Mesendoderm (in vitro differentiated cells): Measurements from ENCODE around the gene RPGRIP1. TPM values are rescaled to one million over a fixed set of nuclear protein-coding genes. Genes with fewer than 3 reads are reported as not detected.

Source experiments
- DNase-seq: peaks from one replicate; pipeline ENCODE4 v3.0.0; 2013
- H2AK5ac ChIP-seq: 2 replicates; pipeline ENCODE4 v1.6.1; 2013; ENCODE audit warnings: low read length, inconsistent platforms
- H2BK120ac ChIP-seq: 2 replicates; pipeline ENCODE4 v1.6.1; 2013; ENCODE audit warnings: low read depth, mild to moderate bottlenecking, low read length, moderate library complexity, mixed read lengths
- H2BK15ac ChIP-seq: replicated peaks from 2 replicates; pipeline ENCODE4 v1.6.1; 2013; ENCODE audit warnings: low read depth, mild to moderate bottlenecking, moderate library complexity
- H2BK5ac ChIP-seq: 2 replicates; pipeline ENCODE4 v1.6.1; 2013; ENCODE audit warnings: low read length, inconsistent platforms
- H3K18ac ChIP-seq: 2 replicates; pipeline ENCODE4 v1.6.1; 2013; ENCODE audit warnings: mild to moderate bottlenecking, low read length, mixed read lengths
- H3K23ac ChIP-seq: one replicate; pipeline ENCODE4 v1.6.1; 2013; ENCODE audit warnings: low read length
- H3K27ac ChIP-seq: 2 replicates; pipeline ENCODE4 v1.5.1; 2013; ENCODE audit warnings: low read depth, mild to moderate bottlenecking, inconsistent platforms, low read length, moderate library complexity
- H3K27me3 ChIP-seq: 2 replicates; pipeline ENCODE4 v1.6.1; 2013; ENCODE audit warnings: low read length, control low read depth, mild to moderate bottlenecking, inconsistent platforms; ENCODE audit not compliant: insufficient read depth, poor library complexity
- H3K36me3 ChIP-seq: 2 replicates; pipeline ENCODE4 v1.6.1; 2013; ENCODE audit warnings: low read length, inconsistent platforms; ENCODE audit not compliant: control insufficient read depth, insufficient read depth
- H3K4ac ChIP-seq: one replicate; pipeline ENCODE4 v1.6.1; 2013; ENCODE audit warnings: low read depth, mild to moderate bottlenecking, low read length, moderate library complexity
- H3K4me1 ChIP-seq: 2 replicates; pipeline ENCODE4 v1.6.1; 2013; ENCODE audit warnings: low read depth, low read length, inconsistent platforms; ENCODE audit not compliant: control insufficient read depth
- H3K4me2 ChIP-seq: 2 replicates; pipeline ENCODE4 v1.6.1; 2013; ENCODE audit warnings: low read length
- H3K4me3 ChIP-seq: 2 replicates; pipeline ENCODE4 v1.5.1; 2013; ENCODE audit warnings: mild to moderate bottlenecking, low read length
- H3K56ac ChIP-seq: one replicate; pipeline ENCODE4 v1.6.1; 2013; ENCODE audit warnings: low read length
- H3K79me1 ChIP-seq: 2 replicates; pipeline ENCODE4 v1.6.1; 2013; ENCODE audit warnings: low read length, inconsistent platforms
- H3K79me2 ChIP-seq: 2 replicates; pipeline ENCODE4 v1.6.1; 2013; ENCODE audit warnings: mild to moderate bottlenecking, low read length; ENCODE audit not compliant: control insufficient read depth, insufficient read depth
- H3K9ac ChIP-seq: 2 replicates; pipeline ENCODE4 v1.6.1; 2013; ENCODE audit warnings: low read length, inconsistent platforms
- H4K5ac ChIP-seq: one replicate; pipeline ENCODE4 v1.6.1; 2013; ENCODE audit warnings: low read length
- H4K8ac ChIP-seq: one replicate; pipeline ENCODE4 v1.6.1; 2013; ENCODE audit warnings: low read depth, mild to moderate bottlenecking, control low read depth, low read length, moderate library complexity
- WGBS: extraction: QIAGEN DNeasy Blood & Tissue Kit; methylation state at CpG from one replicate; pipeline ENCODE4 v1.1.7; 2013; ENCODE audit warnings: low lambda C conversion rate, missing lambda C conversion rate; ENCODE audit not compliant: insufficient coverage; ENCODE audit errors: extremely low coverage; 5-methylcytosine and 5-hydroxymethylcytosine counted together
- polyA plus RNA-seq, 2 experiments: library from polyadenylated mRNA; stranded (reverse); fragments of 200-250 nt; gene quantifications; one replicate each; pipeline ENCODE4 v1.2.3, GENCODE V29; 2013

Gene RPGRIP1
- polyA plus RNA-seq (2013, experiment 1 of 2): 0.55 TPM
- 0.70 TPM for polyA plus RNA-seq (2013, experiment 2 of 2)

GRCh38 chr14:21279783-21280182 lies at the start of gene RPGRIP1:
RPGRIP1 (plus strand) TSS chr14:21280083; CDS start chr14:21287977, 7,894 bp downstream.
- no peak within 1 kb of the TSS for H4K5ac ChIP-seq
- no peak within 1 kb of the TSS for H4K8ac ChIP-seq
- no peaks in the 10 kb centered on the region for H3K4me1 ChIP-seq
- H2AK5ac ChIP-seq: no peak within 1 kb of the TSS
- no CpG with 5 or more reads among the region's 2 CpGs for WGBS
- H2BK5ac ChIP-seq: no peak within 1 kb of the TSS
- no peaks in the 10 kb centered on the region for H3K79me2 ChIP-seq
- no peaks in the 10 kb centered on the region for H3K27me3 ChIP-seq
- H3K4ac ChIP-seq: no peak within 1 kb of the TSS
- DNase-seq: no peak
- no peaks in the 10 kb centered on the region for H3K36me3 ChIP-seq
- no peak within 1 kb of the TSS for H3K18ac ChIP-seq
- no peak within 1 kb of the TSS for H3K56ac ChIP-seq
- no peak within 1 kb of the TSS for H3K9ac ChIP-seq
- H3K79me1 ChIP-seq: no peaks in the 10 kb centered on the region
- no peak within 1 kb of the TSS for H3K27ac ChIP-seq
- H3K23ac ChIP-seq: no peak within 1 kb of the TSS
- no peak within 1 kb of the TSS for H3K4me3 ChIP-seq
- no peak within 1 kb of the TSS for H3K4me2 ChIP-seq
- H2BK120ac ChIP-seq: no peak within 1 kb of the TSS
- no peak within 1 kb of the TSS for H2BK15ac ChIP-seq

GRCh38 chr14:21231020-21231652 lies 48.7 kb upstream of the RPGRIP1 start:
- H2AK5ac ChIP-seq: no peak overlapping the region
- no CpG with 5 or more reads among the region's 14 CpGs for WGBS
- no peak overlapping the region for H3K27ac ChIP-seq
- H3K4ac ChIP-seq: no peak overlapping the region
- no peak overlapping the region for H3K9ac ChIP-seq
- H2BK120ac ChIP-seq: no peak overlapping the region
- H4K8ac ChIP-seq: no peak overlapping the region
- H3K4me3 ChIP-seq: no peak overlapping the region
- H2BK15ac ChIP-seq: no peak overlapping the region
- H3K56ac ChIP-seq: no peak overlapping the region
- H3K4me1 ChIP-seq: no peaks in the 10 kb centered on the region
- no peak for DNase-seq
- no peak overlapping the region for H3K23ac ChIP-seq
- H3K18ac ChIP-seq: no peak overlapping the region
- H4K5ac ChIP-seq: no peak overlapping the region
- no peaks in the 10 kb centered on the region for H3K27me3 ChIP-seq
- H3K79me2 ChIP-seq: peaks cover 75% of the 10 kb centered on the region
- H3K36me3 ChIP-seq: peaks cover 10% of the 10 kb centered on the region
- H3K79me1 ChIP-seq: peaks cover 6% of the 10 kb centered on the region
- no peak overlapping the region for H2BK5ac ChIP-seq
- H3K4me2 ChIP-seq: no peak overlapping the region

GRCh38 chr14:21233457-21234076 lies 46.3 kb upstream of the RPGRIP1 start:
- H3K27ac ChIP-seq: no peak overlapping the region
- no CpG with 5 or more reads among the region's 8 CpGs for WGBS

GRCh38 chr14:21234112-21234511 lies 45.8 kb upstream of the RPGRIP1 start:
- H3K27ac ChIP-seq: no peak overlapping the region

More at GRCh38 chr14:21233457-21234076, 46.3 kb upstream of the RPGRIP1 start:
- peak; percentile 76 for DNase-seq
- no peak overlapping the region for H4K8ac ChIP-seq
- H3K18ac ChIP-seq: no peak overlapping the region
- H3K4me1 ChIP-seq: no peaks in the 10 kb centered on the region
- no peak overlapping the region for H3K9ac ChIP-seq
- no peak overlapping the region for H3K4me2 ChIP-seq
- H2BK15ac ChIP-seq: no peak overlapping the region
- H3K27me3 ChIP-seq: no peaks in the 10 kb centered on the region
- H3K4me3 ChIP-seq: no peak overlapping the region
- H3K23ac ChIP-seq: no peak overlapping the region
- H2AK5ac ChIP-seq: no peak overlapping the region
- H2BK120ac ChIP-seq: no peak overlapping the region
- peaks cover 8% of the 10 kb centered on the region for H3K36me3 ChIP-seq
- peaks cover 3% of the 10 kb centered on the region for H3K79me1 ChIP-seq
- no peak overlapping the region for H3K56ac ChIP-seq
- H3K79me2 ChIP-seq: peaks cover 76% of the 10 kb centered on the region
- H2BK5ac ChIP-seq: no peak overlapping the region
- no peak overlapping the region for H3K4ac ChIP-seq
- no peak overlapping the region for H4K5ac ChIP-seq

GRCh38 chr14:21236948-21237797 lies 42.7 kb upstream of the RPGRIP1 start:
- H3K23ac ChIP-seq: no peak overlapping the region
- H4K8ac ChIP-seq: no peak overlapping the region
- peaks cover 2% of the 10 kb centered on the region for H3K36me3 ChIP-seq
- H3K27me3 ChIP-seq: no peaks in the 10 kb centered on the region
- H2BK15ac ChIP-seq: no peak overlapping the region
- H2BK5ac ChIP-seq: no peak overlapping the region
- H3K56ac ChIP-seq: no peak overlapping the region
- no peak overlapping the region for H2AK5ac ChIP-seq
- DNase-seq: no peak
- no peak overlapping the region for H3K27ac ChIP-seq
- H3K4me1 ChIP-seq: no peaks in the 10 kb centered on the region
- peaks cover 77% of the 10 kb centered on the region for H3K79me2 ChIP-seq
- H3K79me1 ChIP-seq: no peaks in the 10 kb centered on the region
- H3K4me3 ChIP-seq: no peak overlapping the region
- H2BK120ac ChIP-seq: no peak overlapping the region
- no CpG with 5 or more reads among the region's 6 CpGs for WGBS
- no peak overlapping the region for H3K9ac ChIP-seq
- H4K5ac ChIP-seq: no peak overlapping the region
- no peak overlapping the region for H3K18ac ChIP-seq
- H3K4ac ChIP-seq: no peak overlapping the region
- H3K4me2 ChIP-seq: no peak overlapping the region

More at GRCh38 chr14:21234112-21234511, 45.8 kb upstream of the RPGRIP1 start:
- H3K79me1 ChIP-seq: peaks cover 3% of the 10 kb centered on the region
- no peak overlapping the region for H2AK5ac ChIP-seq
- H3K79me2 ChIP-seq: peaks cover 78% of the 10 kb centered on the region
- H2BK15ac ChIP-seq: no peak overlapping the region
- no peak overlapping the region for H3K4ac ChIP-seq
- H4K5ac ChIP-seq: no peak overlapping the region
- H3K36me3 ChIP-seq: peaks cover 8% of the 10 kb centered on the region
- no CpG with 5 or more reads among the region's 5 CpGs for WGBS
- no peak overlapping the region for H3K18ac ChIP-seq
- no peak overlapping the region for H3K9ac ChIP-seq
- H3K27me3 ChIP-seq: no peaks in the 10 kb centered on the region
- no peak overlapping the region for H3K23ac ChIP-seq
- H3K4me3 ChIP-seq: no peak overlapping the region
- H3K56ac ChIP-seq: no peak overlapping the region
- H4K8ac ChIP-seq: no peak overlapping the region
- H3K4me1 ChIP-seq: no peaks in the 10 kb centered on the region
- no peak overlapping the region for H2BK120ac ChIP-seq
- no peak overlapping the region for H3K4me2 ChIP-seq
- no peak for DNase-seq
- no peak overlapping the region for H2BK5ac ChIP-seq
